RWPE2 (cell line): ENCODE data around the gene SWI5.

ENCODE experiments used
- ATAC-seq: fragments of 200-7000 bp; cut with Tn5 transposase; 3 replicates; pipeline ENCODE4 v1.9.1; 2021; ENCODE audit warnings: low read depth
- DNase-seq: peaks from one replicate; pipeline ENCODE4 v3.0.0-alpha.2; 2020; ENCODE audit warnings: low spot score
- H3K27ac ChIP-seq: fragments of 450-650 bp; 2 replicates; pipeline ENCODE4 v1.5.1; 2017; ENCODE audit warnings: mild to moderate bottlenecking; ENCODE audit not compliant: poor library complexity, severe bottlenecking
- H3K27me3 ChIP-seq: fragments of 250-450 bp; sonication (Bioruptor Pico); 2 replicates; pipeline ENCODE4 v1.5.1; 2021; ENCODE audit warnings: mild to moderate bottlenecking, moderate library complexity; ENCODE audit not compliant: insufficient read depth, poor library complexity, severe bottlenecking
- H3K36me3 ChIP-seq: fragments of 250-450 bp; sonication (Bioruptor Pico); 2 replicates; pipeline ENCODE4 v1.5.1; 2020; ENCODE audit warnings: low read depth, mild to moderate bottlenecking, moderate library complexity
- H3K4me1 ChIP-seq: fragments of 250-450 bp; sonication (Bioruptor Pico); 2 replicates; pipeline ENCODE4 v1.5.1; 2021; ENCODE audit warnings: mild to moderate bottlenecking, moderate library complexity; ENCODE audit not compliant: insufficient read depth, poor library complexity, severe bottlenecking
- H3K4me3 ChIP-seq: fragments of 250-450 bp; sonication (Bioruptor Pico); 2 replicates; pipeline ENCODE4 v1.5.1; 2021; ENCODE audit warnings: mild to moderate bottlenecking, moderate library complexity; ENCODE audit not compliant: severe bottlenecking
- H3K9me3 ChIP-seq: fragments of 250-450 bp; sonication (Bioruptor Pico); 2 replicates; pipeline ENCODE4 v1.5.1; 2021; ENCODE audit warnings: mild to moderate bottlenecking, moderate library complexity; ENCODE audit not compliant: severe bottlenecking
- CTCF ChIP-seq: fragments of 450-650 bp; IDR thresholded peaks from one replicate; pipeline ENCODE4 v1.5.1; 2017; ENCODE audit warnings: mild to moderate bottlenecking, moderate library complexity; ENCODE audit not compliant: poor library complexity, severe bottlenecking

The SWI5 gene

GRCh38 chr9:128249558-128249907, 26.5 kb upstream of the SWI5 start:
- Histone ChIP-seq H3K4me3 (no peak overlapping the region), H3K9me3 (no peaks in the 10 kb centered on the region), H3K27me3 (no peaks in the 10 kb centered on the region), H3K27ac (no peak overlapping the region), H3K36me3 (no peaks in the 10 kb centered on the region), H3K4me1 (no peaks in the 10 kb centered on the region)
- no peak for ATAC-seq
- no peak for DNase-seq
- TF ChIP-seq CTCF, result no peak

- peak; percentile 92 for DNase-seq
- Histone ChIP-seq H3K4me3 (peak overlapping the region; percentile 59), H3K27me3 (no peaks in the 10 kb centered on the region), H3K9me3 (no peaks in the 10 kb centered on the region), H3K36me3 (no peaks in the 10 kb centered on the region), H3K4me1 (no peaks in the 10 kb centered on the region), H3K27ac (peak overlapping the region; percentile 25)
- no peak for TF ChIP-seq CTCF
- peak; percentile 67 for ATAC-seq
Observed at GRCh38 chr9:128249908-128250838, 25.9 kb upstream of the SWI5 start.

GRCh38 chr9:128250839-128251731, 25.0 kb upstream of the SWI5 start:
- H3K36me3 ChIP-seq, result no peaks in the 10 kb centered on the region
- H3K4me1 ChIP-seq, result no peaks in the 10 kb centered on the region
- peak overlapping the region; percentile 25 for H3K27ac ChIP-seq
- ATAC-seq, result peak; percentile 1; the same call in 1 of the 3 replicates
- H3K4me3 ChIP-seq, result peak overlapping the region; percentile 59
- no peak for DNase-seq
- H3K9me3 ChIP-seq, result no peaks in the 10 kb centered on the region
- H3K27me3 ChIP-seq, result no peaks in the 10 kb centered on the region
- no peak for TF ChIP-seq CTCF

GRCh38 chr9:128251732-128252100, 24.4 kb upstream of the SWI5 start:
- ATAC-seq (no peak), DNase-seq (no peak)
- no peaks in the 10 kb centered on the region for H3K4me1 ChIP-seq
- no peaks in the 10 kb centered on the region for H3K27me3 ChIP-seq
- no peak for TF ChIP-seq CTCF
- H3K27ac ChIP-seq, result no peak overlapping the region
- peaks cover 2% of the 10 kb centered on the region for H3K36me3 ChIP-seq
- H3K9me3 ChIP-seq, result no peaks in the 10 kb centered on the region
- no peak overlapping the region for H3K4me3 ChIP-seq
